K562 (cell line): Measurements from ENCODE around the gene HEXIM2. TPM values are rescaled to one million over a fixed set of nuclear protein-coding genes. Genes with fewer than 3 reads are reported as not detected.
A peak's percentile ranks its signal among the peaks of the same experiment; 100 is the strongest.

Source experiments
- AFF1 ChIP-seq, 2 experiments: fragments of 450-650 bp; IDR thresholded peaks; 2 replicates each; pipeline ENCODE4 v1.6.1; 2018; ENCODE audit warnings: mild to moderate bottlenecking in 2 of 2, low read depth in 1 of 2; ENCODE audit not compliant: partially characterized antibody in 2 of 2
- CHD1 ChIP-seq: fragments of 200-600 bp; sonication (generic); IDR thresholded peaks from one replicate; pipeline ENCODE4 v1.6.1; 2012; ENCODE audit warnings: mild to moderate bottlenecking, moderate library complexity, low read length, inconsistent platforms
- ETS2 ChIP-seq: IDR thresholded peaks from 2 replicates; pipeline ENCODE4 v1.6.1; 2016; ENCODE audit warnings: borderline replicate concordance, missing genetic modification characterization, mild to moderate bottlenecking, moderate library complexity, missing compliant biosample characterization; ENCODE audit not compliant: poor library complexity, severe bottlenecking
- HMGN3 ChIP-seq: IDR thresholded peaks from 2 replicates; pipeline ENCODE4 v1.6.1; 2011; ENCODE audit warnings: borderline replicate concordance, low read depth, mild to moderate bottlenecking, mixed read lengths, low read length; ENCODE audit not compliant: insufficient read length; ENCODE audit errors: extremely low read depth
- HNRNPK ChIP-seq: fragments of 200-400 bp; formaldehyde crosslinking; IDR thresholded peaks from one replicate; pipeline ENCODE4 v1.6.1; 2018; ENCODE audit warnings: mild to moderate bottlenecking, low read depth, low read length; ENCODE audit not compliant: poor library complexity, severe bottlenecking
- MAX ChIP-seq: sonication (generic); formaldehyde crosslinking; IDR thresholded peaks from 2 replicates; pipeline ENCODE4 v1.9.0; 2022; ENCODE audit warnings: mild to moderate bottlenecking, missing genetic modification reagents
- PML ChIP-seq: IDR thresholded peaks from 2 replicates; pipeline ENCODE4 v1.6.1; 2012; ENCODE audit warnings: low read length, inconsistent platforms
- SIN3A ChIP-seq, 2 experiments: fragments of 150-350 bp in 1 of 2; IDR thresholded peaks; 2 replicates each; pipeline ENCODE4 v1.6.1; 2011 to 2016; ENCODE audit warnings: borderline replicate concordance in 2 of 2, low read depth in 2 of 2, low read length in 2 of 2, mild to moderate bottlenecking in 2 of 2, moderate library complexity in 2 of 2; ENCODE audit not compliant: control insufficient read depth in 1 of 2
- TFE3 ChIP-seq: fragments of 450-650 bp; formaldehyde crosslinking; IDR thresholded peaks from 2 replicates; pipeline ENCODE4 v1.4.0; 2020; ENCODE audit warnings: mild to moderate bottlenecking, mixed read lengths
- ZBTB26 ChIP-seq: fragments of 450-650 bp; formaldehyde crosslinking; IDR thresholded peaks from 2 replicates; pipeline ENCODE4 v1.4.0; 2022; ENCODE audit warnings: missing genetic modification characterization
- polyA plus RNA-seq, 8 experiments: library from polyadenylated mRNA; depleted of rRNA in 4 of 8; stranded (reverse) in 5 of 8; unstranded in 3 of 8; fragments of >200 nt; fragmentation: Nextera tagmentation in 2 of 8; fragmentation: Illumina TruSeq in 1 of 8; extraction: Ambion mirVana in 2 of 8; extraction: Trizol in 1 of 8; gene quantifications; 2 replicates each; pipeline versions ENCODE4 v1.2.1 to v1.2.3, GENCODE V29; 2011 to 2014; ENCODE audit warnings: inconsistent platforms in 1 of 8, missing spikeins in 1 of 8
- total RNA-seq, 7 experiments: library from RNA; depleted of rRNA in 6 of 7; stranded (reverse); fragments of >200 nt in 6 of 7; fragmentation: Illumina TruSeq in 2 of 7; extraction: Trizol in 2 of 7; gene quantifications; 2 replicates each; pipeline versions ENCODE4 v1.2.1 to v1.2.3, GENCODE V29; 2011 to 2021; ENCODE audit warnings: low replicate concordance in 1 of 7

HEXIM2 gene
- total and polyA plus RNA-seq, 9 of the 15 experiments (the other 6 are each of a cell fraction or from before 2014, with no cell fraction given) = 0.69 to 3.4 (median 1.1) TPM; not detected in 2

GRCh38 chr17:45149669-45150664, 11.7 kb upstream of the HEXIM2 start (continued):
- peak; percentile 43 for TF ChIP-seq MAX
- TF ChIP-seq PML = no peak
- TF ChIP-seq AFF1 (IDR thresholded peaks at IDR 0.05; ENCODE audit: low read depth in 1 of 2, partially characterized antibody in 2 of 2) = no peak
- no peak for TF ChIP-seq HMGN3
- no peak for TF ChIP-seq HNRNPK
- peak; percentile 97 for TF ChIP-seq CHD1
- TF ChIP-seq SIN3A (IDR thresholded peaks at IDR 0.05; ENCODE audit: borderline replicate concordance in 2 of 2, control insufficient read depth in 1 of 2, low read depth in 2 of 2, low read length in 2 of 2) = 0 out of 4 replicates have a peak, but pooled peaks of 1 of the 2 experiments have one; percentile 29
- TF ChIP-seq TFE3 = no peak
- no peak for TF ChIP-seq ETS2 (tag)
- TF ChIP-seq ZBTB26 (CRISPR knock-in tag) = no peak
